Activated CD8-positive, alpha-beta memory T cell treated with anti-CD3 and anti-CD28 coated beads for 36 hours (primary cell): ENCODE data around the gene ATP5F1E. TPM values are rescaled to one million over a fixed set of nuclear protein-coding genes. Genes with fewer than 3 reads are reported as not detected.
"Not testable (repeated sequence)": the region's sequence is repeated elsewhere in the genome, so short reads cannot be mapped to it uniquely, and the experiment has no call there.

Experiments
- CTCF ChIA-PET: fragments of 350-600 bp; sonication (Branson Sonifier 250); formaldehyde crosslinking; loops from one replicate; lab custom pipeline; 2021; ENCODE audit warnings: antibody characterized with exemption; lab: Charles Lee
- POLR2A ChIA-PET: fragments of 350-600 bp; sonication (Branson Sonifier 250); formaldehyde crosslinking; loops from one replicate; lab custom pipeline; 2021; ENCODE audit warnings: antibody characterized with exemption; lab: Charles Lee
- total RNA-seq, 2 experiments: library from RNA; stranded (reverse); gene quantifications; one replicate each; pipeline ENCODE4 v1.2.3, GENCODE V29; 2021

The ATP5F1E gene
- total RNA-seq, 2 experiments from 2014 or later, result 86.9 to 97.9 TPM

DNA sequence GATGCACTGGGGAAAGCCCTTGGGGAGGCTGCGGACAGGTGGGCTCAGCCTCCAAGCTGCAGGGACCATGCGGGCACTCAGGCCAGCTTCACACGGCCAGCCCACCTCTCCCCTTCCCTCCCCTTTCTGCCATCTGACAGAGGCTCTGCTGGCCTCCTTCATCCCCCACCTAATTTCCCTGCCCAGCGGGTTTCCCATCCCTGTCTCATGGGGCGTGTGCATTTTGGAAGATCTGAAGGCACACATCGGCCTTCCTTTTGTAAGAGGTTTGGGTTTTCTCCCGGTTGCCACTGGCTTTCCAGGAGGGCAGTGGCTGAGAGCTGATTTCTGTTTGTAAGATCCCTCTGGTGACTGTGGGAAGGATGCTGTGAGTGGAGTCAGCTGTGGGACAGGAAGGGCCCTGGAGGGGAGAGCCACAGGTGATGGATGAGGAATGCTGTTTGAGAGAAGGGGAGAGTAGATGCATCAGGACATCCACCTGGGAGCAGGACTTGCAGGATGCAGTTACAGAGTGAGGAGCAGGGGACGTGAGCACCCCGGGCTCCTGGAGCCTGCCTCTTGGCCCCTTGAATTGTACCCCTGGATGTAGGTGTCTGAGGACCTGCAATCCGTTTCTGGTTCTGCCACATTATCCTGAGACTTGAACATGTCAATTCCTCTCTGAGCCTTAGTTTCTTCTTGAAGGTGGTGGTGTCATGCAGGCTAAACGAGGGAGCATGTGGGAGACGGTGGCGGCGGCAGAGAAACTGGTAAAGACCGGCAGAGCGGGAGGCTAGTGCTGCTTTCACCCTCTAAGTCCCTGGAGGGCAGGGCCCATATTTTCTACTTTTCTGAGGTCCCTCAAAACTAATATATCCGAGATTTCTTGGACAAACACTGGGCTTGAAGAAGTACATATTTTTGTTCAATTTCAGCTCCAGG is 18.8 kb downstream of the ATP5F1E start:
- ChIA-PET POLR2A (no interaction called here), CTCF (interaction anchor here (1.1 kb wide), 1 partner anchor 18 kb away, joined by 3 read pairs; the partner anchor contains the start of gene ATP5F1E)

DNA sequence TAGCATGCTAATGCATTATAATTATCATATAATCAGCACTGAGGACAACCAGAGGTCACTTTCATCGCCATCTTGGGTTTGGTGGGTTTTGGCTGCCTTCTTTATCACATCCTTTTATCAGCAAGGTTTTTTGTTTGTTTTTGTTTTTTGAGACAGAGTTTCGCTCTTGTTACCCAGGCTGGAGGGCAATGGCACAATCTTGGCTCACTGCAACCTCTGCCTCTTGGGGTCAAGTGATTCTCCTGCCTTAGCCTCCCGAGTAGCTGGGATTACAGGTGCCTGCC is 20.3 kb downstream of the ATP5F1E start:
- POLR2A ChIA-PET, CTCF ChIA-PET: not testable (repeated sequence)

DNA sequence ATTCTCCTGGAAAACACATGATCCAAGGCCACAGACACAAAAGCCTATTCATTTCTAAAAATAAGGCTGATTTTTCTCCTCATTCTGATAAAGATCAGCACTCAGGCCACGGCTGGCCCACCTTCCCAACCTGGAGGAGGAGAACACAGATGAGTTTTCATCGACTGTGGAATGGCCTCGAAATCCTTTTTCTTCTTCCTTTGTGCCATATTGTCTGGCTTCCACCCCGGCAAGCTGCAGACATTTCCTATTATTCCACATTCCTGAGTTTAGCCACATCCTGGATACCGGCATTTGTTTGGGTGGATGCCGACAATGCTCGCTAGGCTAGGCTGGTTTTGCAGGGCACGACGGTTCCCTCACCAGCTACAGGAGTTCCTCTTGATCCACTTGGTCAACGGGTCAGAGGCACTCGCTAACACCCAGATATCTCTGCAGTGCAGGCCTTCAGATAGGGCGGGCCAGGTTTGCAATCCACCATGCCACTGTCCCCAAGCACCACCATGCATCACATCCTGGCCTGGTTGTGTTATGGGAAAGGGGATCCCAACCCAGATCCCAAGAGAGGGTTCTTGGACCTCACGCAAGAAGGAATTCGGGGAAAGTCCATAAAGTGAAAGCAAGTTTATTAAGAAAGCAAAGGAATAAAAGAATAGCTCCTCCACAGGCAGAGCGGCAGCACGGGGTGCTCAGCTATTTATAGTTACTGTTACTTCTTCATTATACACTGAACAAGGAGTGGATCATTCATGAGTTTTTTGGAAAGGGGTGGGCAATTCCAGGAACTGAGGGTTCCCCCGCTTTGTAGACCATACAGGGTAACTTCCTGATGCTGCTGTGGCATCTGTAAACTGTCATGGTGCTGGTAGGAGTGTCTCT is 20.9 kb downstream of the ATP5F1E start:
- CTCF ChIA-PET, result no interaction called here
- POLR2A ChIA-PET, result no interaction called here

DNA sequence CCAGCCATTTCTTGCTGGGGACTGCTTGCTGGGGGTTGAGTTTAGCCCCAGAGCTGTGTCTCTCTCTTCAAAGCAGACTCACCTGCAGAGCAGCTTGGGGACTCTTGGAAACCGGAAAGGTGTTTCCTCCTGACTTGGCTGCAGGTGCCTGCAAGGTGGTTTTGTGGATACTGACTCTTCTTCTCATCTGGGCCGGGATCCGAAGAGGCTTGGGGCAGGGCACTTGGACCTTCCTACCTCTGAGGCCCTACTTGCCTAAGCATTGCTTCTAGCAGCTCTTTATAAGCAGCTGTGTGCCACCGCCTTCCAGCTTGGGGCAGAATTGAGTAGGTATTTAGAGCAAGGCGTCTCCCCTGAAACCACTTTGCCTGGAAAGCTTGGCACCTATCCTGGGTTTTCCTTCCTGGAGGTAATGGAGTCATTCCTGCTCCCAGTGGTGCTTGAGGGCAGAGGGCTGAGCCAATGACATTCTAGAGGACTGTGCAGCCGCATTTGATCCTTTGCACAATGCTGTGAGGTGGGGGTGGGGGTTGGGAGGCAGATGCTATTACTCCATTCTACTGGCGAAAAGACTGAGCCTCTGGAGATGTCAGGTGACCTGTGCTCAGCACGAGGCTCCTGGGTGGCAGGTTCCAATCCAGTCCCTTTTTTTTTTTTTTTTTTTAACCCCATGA is 21.7 kb downstream of the ATP5F1E start:
- CTCF ChIA-PET, result no interaction called here

DNA sequence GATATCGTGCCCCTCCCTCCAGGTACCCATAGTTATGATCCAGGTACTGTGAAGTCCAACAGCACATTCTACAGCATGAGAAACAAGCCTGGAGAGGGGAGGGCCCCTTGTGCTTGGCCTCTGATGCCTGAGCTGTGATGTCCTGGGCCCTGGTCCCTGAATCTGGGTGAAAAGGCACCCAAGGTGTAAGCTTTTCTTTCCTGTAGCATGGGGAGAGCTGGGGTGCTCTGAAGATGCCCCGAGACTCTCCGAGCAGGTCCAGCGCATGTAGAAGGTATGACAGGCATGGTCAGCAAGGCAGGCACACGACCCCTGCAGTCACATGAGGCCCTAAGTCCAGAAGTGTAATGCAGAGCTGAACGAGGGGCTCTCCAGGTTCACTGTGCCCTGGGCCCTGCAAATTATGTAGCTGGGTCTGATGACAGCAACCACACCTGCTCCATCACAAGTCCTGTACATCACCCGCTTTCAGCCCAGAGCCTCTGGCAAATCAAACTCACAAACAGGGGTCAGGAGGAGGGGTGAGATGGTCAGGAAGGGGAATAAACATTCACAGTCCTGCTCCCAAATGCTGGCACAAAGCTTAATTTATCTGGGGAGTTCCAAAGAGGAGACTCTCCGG is 23.3 kb downstream of the ATP5F1E start:
- CTCF ChIA-PET, result no interaction called here
- POLR2A ChIA-PET, result no interaction called here

More for the DNA sequence above, 21.7 kb downstream of the ATP5F1E start:
- POLR2A ChIA-PET, result interaction anchor here (0.6 kb wide), 1 partner anchor 177 kb away, joined by 4 read pairs; no protein-coding TSS in a partner anchor

DNA sequence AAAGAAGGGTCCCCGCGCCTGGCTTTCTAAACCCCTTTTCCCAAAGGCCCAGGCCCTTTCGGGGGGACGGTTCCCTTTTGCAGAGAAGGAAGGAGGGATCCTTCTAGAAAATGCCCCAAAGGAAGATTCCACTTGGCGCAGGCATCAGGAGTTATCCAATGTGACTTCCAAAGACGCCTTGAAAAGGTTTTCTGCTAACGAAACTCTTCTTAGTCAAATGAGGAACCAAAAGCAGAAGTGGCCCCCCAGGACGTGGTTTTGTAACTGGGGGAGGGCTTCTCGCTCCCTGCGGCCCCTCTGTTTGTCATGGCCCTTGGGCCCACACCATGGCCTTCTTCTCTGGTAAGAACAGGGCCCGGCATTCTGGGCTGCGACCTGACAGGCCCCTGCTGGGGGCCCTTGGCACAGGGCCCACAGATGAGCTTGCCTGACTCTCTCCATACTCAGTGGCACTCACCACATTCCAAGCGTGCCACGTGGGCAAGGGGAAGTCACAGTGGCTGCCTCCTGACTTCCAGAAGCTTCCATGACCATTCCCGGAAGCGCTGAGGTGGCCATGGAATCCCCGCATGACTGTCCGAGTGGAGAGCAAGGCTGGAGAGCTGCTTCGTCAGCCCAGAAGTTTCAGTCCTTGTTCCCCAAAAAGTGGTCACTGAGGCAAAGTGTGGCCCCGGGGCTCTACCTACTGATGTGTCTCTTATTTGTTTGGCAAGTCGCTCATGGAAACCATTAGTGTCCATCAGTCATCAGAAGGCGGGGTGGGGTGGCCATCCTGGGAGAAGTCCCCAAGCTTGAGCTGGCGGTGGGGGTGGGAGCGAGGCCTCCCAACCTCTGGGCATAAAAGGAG is 24.2 kb downstream of the ATP5F1E start:
- ChIA-PET POLR2A (no interaction called here), CTCF (no interaction called here)

DNA sequence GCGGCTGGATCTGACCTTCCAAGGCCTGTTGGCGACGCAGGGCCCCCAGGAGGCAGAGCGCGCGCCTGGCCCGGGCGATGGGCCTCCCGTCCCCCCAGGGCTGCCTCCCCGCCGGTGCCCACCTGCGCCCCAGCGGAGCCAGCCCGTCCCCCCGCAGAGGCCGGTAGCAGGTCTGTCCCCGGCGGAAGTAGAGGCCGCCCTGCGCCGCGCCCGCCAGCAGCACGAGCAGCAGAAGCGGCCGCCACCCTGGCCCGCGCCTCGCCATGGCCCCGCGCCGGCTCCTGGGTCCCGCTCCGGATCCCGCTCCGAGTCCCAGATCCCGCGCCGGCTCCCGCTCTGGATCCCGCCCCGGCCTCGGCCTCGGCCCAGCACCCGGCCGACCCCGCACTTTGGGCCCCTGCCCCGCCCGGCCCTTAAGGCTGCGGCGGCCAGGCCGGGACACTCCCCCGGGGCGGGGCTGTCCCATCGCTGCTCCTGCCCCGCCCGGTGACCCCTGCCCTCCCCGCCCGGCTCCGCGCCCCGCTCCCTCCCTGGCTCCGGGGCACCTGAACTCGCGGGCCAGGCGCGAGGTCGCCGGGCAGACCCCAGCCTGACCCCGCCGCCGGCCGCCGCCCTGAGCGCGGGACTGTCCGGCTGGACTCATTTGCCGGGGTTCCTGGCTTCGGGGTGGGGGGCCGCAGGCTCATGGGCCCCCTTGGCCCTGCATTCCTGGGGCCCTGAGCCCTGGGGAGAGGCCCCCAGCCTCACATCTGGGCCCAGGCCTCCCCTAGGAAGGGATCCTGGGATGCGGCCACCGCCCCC is 25.1 kb downstream of the ATP5F1E start, which contains the start of gene CTSZ:
Gene CTSZ (minus strand): TSS at position 391 of the 801 bp plus-strand sequence. CDS start 126 bp downstream, at position 265.
- ChIA-PET POLR2A (no interaction called here), CTCF (no interaction called here)

DNA sequence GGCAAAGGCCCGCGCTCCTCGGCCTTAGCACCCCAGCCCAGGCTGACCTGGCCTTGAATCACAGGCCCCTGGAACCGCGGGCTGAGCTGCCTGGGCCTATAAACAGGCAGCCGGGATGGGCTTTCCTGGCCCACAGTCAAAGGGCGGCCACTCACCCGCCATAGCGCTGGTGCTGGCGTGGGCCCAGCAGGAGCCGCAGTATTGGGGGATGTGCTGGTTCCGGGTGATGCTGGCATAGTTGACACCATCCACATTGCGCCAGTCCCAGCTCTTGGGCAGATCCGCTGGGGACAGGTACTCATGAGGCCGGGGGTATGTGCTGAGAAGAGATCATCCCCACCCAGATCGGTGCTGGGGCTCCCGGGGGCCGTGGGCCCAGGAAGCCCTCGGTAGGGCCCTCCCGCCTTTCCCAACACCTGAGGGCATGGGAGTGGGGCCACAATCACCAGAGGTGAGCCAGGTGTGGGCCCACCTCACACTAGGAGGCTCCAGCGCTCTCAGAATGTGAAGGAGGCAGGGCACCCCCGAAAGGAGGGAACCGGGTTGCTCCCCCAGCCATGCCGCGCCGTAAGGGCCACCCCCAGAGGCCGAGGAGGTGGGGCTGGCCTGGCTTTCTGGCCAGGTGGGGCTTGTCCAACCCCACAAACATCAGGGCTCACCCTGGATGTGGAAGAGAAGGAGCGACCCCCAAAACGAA is 25.8 kb downstream of the ATP5F1E start:
- ChIA-PET CTCF (interaction anchor here (0.9 kb wide), 1 partner anchor 61 kb away, joined by 3 read pairs; no protein-coding TSS in a partner anchor), POLR2A (no interaction called here)

DNA sequence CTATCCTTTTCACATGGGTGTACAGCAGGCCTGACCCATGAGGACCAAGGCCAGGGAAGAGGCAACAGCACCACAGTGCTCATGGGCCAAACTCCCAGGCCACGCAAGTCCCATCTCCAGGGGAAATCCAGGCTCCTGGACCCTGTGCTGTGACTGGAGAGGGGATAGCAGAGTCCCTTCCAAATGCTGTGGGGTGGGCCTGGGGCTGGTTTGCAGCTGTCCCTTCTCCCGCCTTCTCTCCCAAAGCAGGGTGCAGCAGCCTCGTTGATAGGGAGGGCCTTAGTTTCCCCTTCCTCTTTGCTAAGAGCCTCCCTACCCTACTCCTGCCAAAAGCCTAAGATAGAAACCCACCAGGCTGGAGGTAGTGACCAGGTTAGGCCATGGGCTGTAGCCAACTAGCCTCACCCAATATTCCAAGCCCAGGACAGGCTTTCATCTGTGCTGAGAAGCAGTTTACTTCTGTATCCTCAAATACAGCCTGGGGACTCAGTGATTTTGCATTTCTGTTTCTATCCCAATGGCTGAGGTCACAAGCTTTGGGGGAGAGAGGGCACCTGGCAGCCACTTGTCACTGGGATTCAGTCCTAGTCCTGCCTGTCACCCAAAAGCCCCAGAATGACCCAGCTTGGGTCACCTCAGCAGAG is 26.5 kb downstream of the ATP5F1E start:
- ChIA-PET POLR2A (no interaction called here), CTCF (interaction anchor here (0.9 to 1.1 kb wide), 2 partner anchors 15 to 62 kb away, joined by 3 read pairs; no protein-coding TSS in a partner anchor)

DNA sequence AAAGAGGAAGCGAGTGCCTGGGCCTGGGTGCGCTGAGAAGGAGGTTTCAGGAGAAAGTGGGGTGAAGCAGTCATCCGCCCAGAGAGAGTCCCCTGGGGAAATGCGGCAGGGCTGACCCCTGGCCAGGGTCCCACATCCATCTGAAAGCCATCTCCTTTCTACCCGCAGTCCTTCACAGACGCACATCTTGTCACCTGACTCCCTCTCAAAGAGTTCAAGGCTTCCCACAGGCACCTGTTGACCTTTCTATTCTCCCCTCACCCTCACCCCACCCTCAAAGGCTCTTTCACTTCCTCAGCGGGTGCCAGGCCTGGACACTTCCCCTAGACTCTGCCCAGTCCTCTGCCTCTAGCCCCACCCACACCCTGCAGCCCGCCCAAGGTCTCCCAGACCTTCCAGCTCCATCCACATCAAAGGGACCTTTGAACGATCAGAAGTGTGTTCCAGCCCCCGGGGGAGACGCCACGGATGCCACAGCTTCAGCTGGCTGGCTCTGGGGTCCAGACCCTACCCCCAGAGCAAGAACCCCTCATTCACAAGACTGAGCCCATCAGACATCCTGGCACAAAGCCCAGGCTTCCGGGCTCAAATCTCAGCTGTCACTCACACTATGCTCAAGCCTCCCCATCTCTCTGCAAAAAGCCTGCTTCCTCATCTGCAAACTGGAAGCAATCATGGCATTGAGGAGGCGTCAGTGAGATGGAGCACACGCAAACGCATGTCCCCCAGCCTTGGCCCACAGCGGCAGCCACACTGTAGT is 27.2 kb downstream of the ATP5F1E start:
- ChIA-PET CTCF (interaction anchor here (1.1 kb wide), 1 partner anchor 14 kb away, joined by 3 read pairs; no protein-coding TSS in a partner anchor), POLR2A (no interaction called here)

DNA sequence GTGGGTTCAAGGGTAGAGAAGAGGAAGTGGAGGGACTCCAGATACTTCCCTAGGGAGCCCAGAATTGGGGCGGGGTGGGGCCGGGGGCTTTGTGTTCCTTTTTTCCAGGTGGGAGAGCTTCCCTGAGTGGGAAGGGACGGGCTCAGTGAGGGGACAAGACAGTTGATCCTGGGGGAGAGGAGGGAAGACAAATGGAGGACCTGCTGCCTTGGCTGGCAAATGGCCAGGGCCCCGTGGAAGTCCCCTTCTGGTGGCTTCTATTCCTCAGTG is 27.7 kb downstream of the ATP5F1E start:
- POLR2A ChIA-PET, result no interaction called here
- CTCF ChIA-PET, result interaction anchor here (0.5 to 1.1 kb wide), 2 partner anchors 14 to 410 kb away, joined by 3 read pairs; no protein-coding TSS in a partner anchor

DNA sequence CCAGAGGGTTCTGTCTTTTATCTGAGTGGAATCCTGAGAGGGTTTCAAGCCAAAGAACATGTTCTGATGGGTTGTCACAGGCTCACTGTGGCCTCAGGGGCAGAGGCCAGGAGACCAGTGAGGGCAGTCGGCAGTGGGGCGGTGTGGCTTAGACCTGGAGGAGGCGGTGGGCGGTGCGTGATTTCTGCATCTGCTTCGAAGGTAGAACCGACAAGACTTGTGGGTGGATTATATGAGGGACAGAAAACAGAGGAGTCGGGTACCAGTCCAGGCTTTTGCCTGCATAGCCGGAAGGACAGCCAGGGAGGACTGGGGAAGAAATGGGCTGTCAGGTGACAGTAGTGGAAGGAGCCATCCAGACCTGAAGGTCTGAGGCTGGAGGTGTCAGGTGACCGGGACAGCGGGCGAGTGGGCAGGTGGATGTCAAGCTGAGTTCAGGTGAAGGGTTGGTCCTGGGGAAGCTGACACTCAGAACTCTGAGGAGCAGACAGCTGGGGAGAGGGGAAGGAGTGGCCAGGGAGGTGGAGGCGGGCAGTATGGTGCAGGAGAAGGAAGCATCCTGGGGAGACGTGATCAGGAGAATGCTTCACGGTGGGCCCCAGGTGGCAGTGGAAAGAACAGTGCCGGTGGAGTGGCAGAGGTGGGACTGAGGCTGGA is 28.2 kb downstream of the ATP5F1E start:
- POLR2A ChIA-PET, result no interaction called here
- CTCF ChIA-PET, result interaction anchor here (0.5 kb wide), 1 partner anchor 411 kb away, joined by 3 read pairs; no protein-coding TSS in a partner anchor

DNA sequence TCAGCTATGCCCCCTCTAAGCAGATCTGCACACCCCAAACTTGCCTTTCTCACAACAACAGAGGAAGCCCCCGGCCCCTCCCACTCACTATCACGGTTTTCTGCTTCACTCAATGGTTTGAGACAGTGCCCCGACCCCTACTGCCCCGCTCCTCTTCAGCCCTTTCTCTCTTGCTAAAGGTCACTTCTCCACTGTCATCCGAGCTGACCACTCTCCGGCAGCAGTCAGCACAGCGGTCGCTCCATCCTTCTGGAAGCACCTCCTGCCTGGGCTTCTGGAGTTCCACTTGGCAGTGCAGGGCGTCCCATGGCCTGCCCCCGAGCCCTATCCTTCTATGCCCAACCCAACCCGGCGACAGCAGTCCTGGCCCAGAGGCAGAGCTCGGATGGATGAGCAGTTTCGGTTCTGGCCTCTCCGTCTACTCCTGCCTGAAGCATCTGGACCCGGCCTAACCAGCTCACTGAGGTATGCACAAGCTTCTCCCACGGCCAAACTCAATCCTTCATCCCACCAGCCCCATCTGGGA is 29.2 kb downstream of the ATP5F1E start:
- ChIA-PET POLR2A (no interaction called here), CTCF (no interaction called here)

DNA sequence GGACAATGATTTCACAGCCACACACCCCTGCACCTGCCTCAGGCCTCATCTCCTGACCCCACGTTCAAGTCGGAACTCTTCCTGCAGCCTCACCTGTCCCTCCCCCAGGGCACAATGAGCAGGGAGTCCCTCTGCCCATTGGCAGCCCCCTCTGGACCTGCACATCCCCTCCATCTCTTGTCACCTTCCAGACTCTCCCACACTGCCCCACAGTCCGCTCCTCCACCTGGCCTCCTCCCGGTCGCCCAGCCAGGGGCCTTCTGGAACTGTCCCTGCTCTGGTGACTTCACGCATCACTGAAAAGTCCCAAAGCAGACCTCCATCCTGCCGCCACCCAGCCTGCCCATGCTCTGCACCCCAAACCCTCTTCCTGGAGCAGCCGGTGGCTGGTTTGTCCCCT is 29.7 kb downstream of the ATP5F1E start:
- POLR2A ChIA-PET, result no interaction called here
- CTCF ChIA-PET, result no interaction called here
